ENCODE data around the gene PIGP.
"Not testable (repeated sequence)": the region's sequence is repeated elsewhere in the genome, so short reads cannot be mapped to it uniquely, and the experiment has no call there.

The PIGP gene

GRCh38 chr21:37076087-37076850 is 3.4 kb upstream of the PIGP start:
- DNase-seq (ENCODE audit: low read depth in 2 of 2): no peak

GRCh38 chr21:37075214-37075770 is 2.4 kb upstream of the PIGP start:
- DNase-seq (ENCODE audit: low read depth in 2 of 2): no peak

- no peak for DNase-seq (ENCODE audit: low read depth in 2 of 2)
Observed at GRCh38 chr21:37074546-37074945, 1.7 kb upstream of the PIGP start.

GRCh38 chr21:37074197-37074510 is 1.3 kb upstream of the PIGP start:
- DNase-seq (ENCODE audit: low read depth in 2 of 2): no peak

- peak; percentile 24 to 35 for DNase-seq (ENCODE audit: low read depth in 2 of 2)
Observed at GRCh38 chr21:37073417-37074196, 736 bp upstream of the PIGP start.

GRCh38 chr21:37072274-37072987 is 440 bp downstream of the PIGP start:
- no peak for DNase-seq (ENCODE audit: low read depth in 2 of 2)

- DNase-seq (ENCODE audit: low read depth in 2 of 2): no peak
Observed at GRCh38 chr21:37071561-37072273, 1.2 kb downstream of the PIGP start.

GRCh38 chr21:37065561-37066177 is 7.2 kb downstream of the PIGP start:
- no peak for DNase-seq (ENCODE audit: low read depth in 2 of 2)

GRCh38 chr21:37064841-37065240 is 8.0 kb downstream of the PIGP start:
- DNase-seq (ENCODE audit: low read depth in 2 of 2): no peak

GRCh38 chr21:37063433-37063832 is 9.4 kb downstream of the PIGP start:
- no peak for DNase-seq (ENCODE audit: low read depth in 2 of 2)

- DNase-seq (ENCODE audit: low read depth in 2 of 2): no peak
Observed at GRCh38 chr21:37062593-37062935, 10.3 kb downstream of the PIGP start.

GRCh38 chr21:37061926-37062592 is 10.8 kb downstream of the PIGP start:
- no peak for DNase-seq (ENCODE audit: low read depth in 2 of 2)

- no peak for DNase-seq (ENCODE audit: low read depth in 2 of 2)
Observed at GRCh38 chr21:37060296-37060695, 12.6 kb downstream of the PIGP start.

GRCh38 chr21:37059181-37059580 is 13.7 kb downstream of the PIGP start:
- DNase-seq (ENCODE audit: low read depth in 2 of 2): no peak

- DNase-seq (ENCODE audit: low read depth in 2 of 2): no peak
Observed at GRCh38 chr21:37058261-37058660, 14.6 kb downstream of the PIGP start.

- no peak for DNase-seq (ENCODE audit: low read depth in 2 of 2)
Observed at GRCh38 chr21:37057614-37058013, 15.3 kb downstream of the PIGP start.

- no peak for DNase-seq (ENCODE audit: low read depth in 2 of 2)
Observed at GRCh38 chr21:37055271-37055855, 17.5 kb downstream of the PIGP start.

GRCh38 chr21:37049741-37050140 is 23.1 kb downstream of the PIGP start:
- DNase-seq (ENCODE audit: low read depth in 2 of 2): not testable (repeated sequence)

GRCh38 chr21:37047079-37047478 is 25.8 kb downstream of the PIGP start:
- DNase-seq (ENCODE audit: low read depth in 2 of 2): no peak

- DNase-seq (ENCODE audit: low read depth in 2 of 2): no peak
Observed at GRCh38 chr21:37045556-37045955, 27.3 kb downstream of the PIGP start.

Measured in stimulated activated CD4-positive, alpha-beta T cell treated with anti-CD3 and anti-CD28 coated beads, Interleukin-12 subunit alpha, Interleukin-12 subunit beta, amount 100 ng/mL, for 24 hours (primary cell).